Endothelial cell (in vitro differentiated cells): ENCODE results near the gene TEX261. TPM values are rescaled to one million over a fixed set of nuclear protein-coding genes. Genes with fewer than 3 reads are reported as not detected.
A peak's percentile ranks its signal among the peaks of the same experiment; 100 is the strongest.

Experiments used
- DNase-seq: peaks from one replicate; pipeline ENCODE4 v3.0.0; 2021; ENCODE audit warnings: low spot score
- H3K27ac Mint-ChIP-seq: one replicate; pipeline ENCODE4 v1.8.0; 2021; ENCODE audit warnings: mixed read lengths, inconsistent platforms; ENCODE audit not compliant: unreplicated experiment
- H3K27me3 Mint-ChIP-seq: one replicate; pipeline ENCODE4 v1.8.0; 2021; ENCODE audit warnings: mild to moderate bottlenecking, moderate library complexity, mixed read lengths, inconsistent platforms; ENCODE audit not compliant: unreplicated experiment
- H3K36me3 Mint-ChIP-seq: one replicate; pipeline ENCODE4 v1.8.0; 2021; ENCODE audit warnings: mild to moderate bottlenecking, low read depth, mixed read lengths, inconsistent platforms; ENCODE audit not compliant: unreplicated experiment
- H3K4me1 Mint-ChIP-seq: one replicate; pipeline ENCODE4 v1.8.0; 2021; ENCODE audit warnings: mild to moderate bottlenecking, mixed read lengths, inconsistent platforms; ENCODE audit not compliant: unreplicated experiment
- H3K4me3 Mint-ChIP-seq: one replicate; pipeline ENCODE4 v1.8.0; 2021; ENCODE audit warnings: mild to moderate bottlenecking, mixed read lengths, inconsistent platforms; ENCODE audit not compliant: unreplicated experiment
- H3K9me3 Mint-ChIP-seq: one replicate; pipeline ENCODE4 v1.8.0; 2021; ENCODE audit warnings: mixed read lengths, inconsistent platforms; ENCODE audit not compliant: unreplicated experiment
- CTCF ChIP-seq: fragments of 200-600 bp; sonication (generic); IDR thresholded peaks from one replicate; pipeline ENCODE4 v1.5.0; 2021; ENCODE audit warnings: antibody characterized with exemption; ENCODE audit not compliant: unreplicated experiment
- total RNA-seq: library from RNA; stranded (reverse); fragmentation: NEBNext Ultra II Directional; extraction: Animal tissue kit (Norgen Biotek cat#: 25700); gene quantifications from one replicate; pipeline ENCODE4 v1.2.1, GENCODE V29; 2021; ENCODE audit not compliant: unreplicated experiment

Gene TEX261
- total RNA-seq, 1 donor from 2014 or later = 37.1 TPM

- peak; percentile 44 for TF ChIP-seq CTCF
- Mint-ChIP-seq H3K27me3 (peaks cover 14% of the 10 kb centered on the region), H3K4me1 (peaks cover 14% of the 10 kb centered on the region), H3K36me3 (no peaks in the 10 kb centered on the region), H3K9me3 (no peaks in the 10 kb centered on the region), H3K27ac (no peak overlapping the region), H3K4me3 (no peak overlapping the region)
- no peak for DNase-seq
Measured at GRCh38 chr2:70959851-70960832, 34.5 kb downstream of the TEX261 start.

DNA sequence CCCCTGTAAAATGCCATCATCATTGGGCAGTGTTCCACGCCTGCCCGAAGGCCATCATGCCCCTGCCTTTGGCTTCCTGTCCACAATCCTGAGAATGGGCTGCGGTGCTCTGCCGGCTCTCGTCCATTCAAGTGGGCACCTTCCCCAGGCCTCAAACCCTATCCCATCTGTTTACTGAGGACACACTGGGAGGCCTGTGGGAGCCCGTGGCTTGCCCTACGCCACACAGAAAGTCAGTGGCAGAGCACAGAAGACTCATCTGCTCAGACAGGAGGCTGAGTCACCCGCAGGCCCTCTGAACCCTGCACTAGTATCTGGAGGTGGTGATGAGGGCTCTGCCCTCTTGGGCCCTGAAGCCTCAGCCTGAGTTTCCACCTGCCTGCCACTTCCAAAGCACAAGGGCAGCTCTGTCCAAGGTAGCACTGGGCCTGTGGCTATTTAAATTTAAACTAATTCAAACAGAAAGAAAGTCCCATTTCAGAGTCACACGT, 35.4 kb downstream of the TEX261 start:
- Mint-ChIP-seq H3K36me3 (no peaks in the 10 kb centered on the region), H3K27ac (no peak overlapping the region), H3K27me3 (peaks cover 11% of the 10 kb centered on the region), H3K4me3 (no peak overlapping the region), H3K9me3 (no peaks in the 10 kb centered on the region), H3K4me1 (peaks cover 14% of the 10 kb centered on the region)
- TF ChIP-seq CTCF = no peak
- DNase-seq = no peak

DNA sequence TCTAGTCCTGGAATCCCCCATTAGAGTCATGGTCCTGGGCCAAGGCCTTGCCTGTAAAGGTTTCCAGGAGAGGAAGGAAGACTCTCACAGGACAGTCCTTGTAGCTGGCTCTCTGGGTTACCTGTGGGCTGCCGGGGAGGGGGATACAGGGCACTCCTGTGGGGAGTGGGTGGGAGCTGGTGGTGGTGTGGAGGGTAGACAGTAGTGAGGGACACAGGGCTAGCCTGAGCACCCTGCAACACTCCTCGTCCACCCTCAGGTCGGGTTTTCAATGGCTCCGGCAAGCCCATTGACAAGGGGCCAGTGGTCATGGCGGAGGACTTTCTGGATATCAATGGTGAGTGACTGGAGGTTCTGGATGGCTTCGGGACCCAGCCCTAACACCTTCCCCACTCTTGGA, 35.9 kb downstream of the TEX261 start:
- H3K27ac Mint-ChIP-seq = no peak overlapping the region
- no peak for DNase-seq

DNA sequence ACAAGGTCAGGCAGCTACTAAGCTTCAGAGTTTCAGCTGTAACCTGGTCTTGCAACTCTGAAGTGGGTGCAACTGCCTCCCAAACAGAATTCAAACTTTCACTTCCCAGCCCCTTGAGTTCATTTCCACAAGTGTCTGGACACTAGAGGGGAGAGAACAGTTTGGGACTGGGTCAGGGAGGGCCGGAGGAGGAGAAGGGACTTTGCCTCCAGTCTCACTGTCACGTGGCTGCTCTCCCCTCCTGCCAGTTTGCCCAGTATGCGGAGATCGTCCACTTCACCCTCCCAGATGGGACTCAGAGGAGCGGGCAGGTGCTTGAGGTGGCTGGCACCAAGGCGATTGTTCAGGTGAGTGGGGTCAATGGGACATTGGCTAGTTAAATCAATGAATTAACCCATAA, 36.9 kb downstream of the TEX261 start:
- no peak for DNase-seq
- no peaks in the 10 kb centered on the region for H3K36me3 Mint-ChIP-seq

More for the DNA sequence above, 35.9 kb downstream of the TEX261 start:
- peaks cover 11% of the 10 kb centered on the region for H3K27me3 Mint-ChIP-seq
- H3K36me3 Mint-ChIP-seq = no peaks in the 10 kb centered on the region
- no peaks in the 10 kb centered on the region for H3K9me3 Mint-ChIP-seq
- peaks cover 14% of the 10 kb centered on the region for H3K4me1 Mint-ChIP-seq
- TF ChIP-seq CTCF = no peak
- H3K4me3 Mint-ChIP-seq = no peak overlapping the region

More for the DNA sequence above, 36.9 kb downstream of the TEX261 start:
- H3K27me3 Mint-ChIP-seq = peaks cover 6% of the 10 kb centered on the region
- no peaks in the 10 kb centered on the region for H3K9me3 Mint-ChIP-seq
- no peak overlapping the region for H3K27ac Mint-ChIP-seq
- no peak overlapping the region for H3K4me3 Mint-ChIP-seq
- TF ChIP-seq CTCF = no peak
- peaks cover 14% of the 10 kb centered on the region for H3K4me1 Mint-ChIP-seq
